Neutrophil (primary cell): ENCODE results near the gene MRTFB.
"Not testable (repeated sequence)": the region's sequence is repeated elsewhere in the genome, so short reads cannot be mapped to it uniquely, and the experiment has no call there.

Source experiments
- H3K27ac ChIP-seq: fragments of 200-600 bp; sonication (generic); 2 replicates; pipeline ENCODE4 v1.5.1; 2016; ENCODE audit warnings: mild to moderate bottlenecking, moderate library complexity
- H3K27me3 ChIP-seq: fragments of 200-600 bp; sonication (generic); 2 replicates; pipeline ENCODE4 v1.6.0; 2016; ENCODE audit warnings: mild to moderate bottlenecking
- H3K36me3 ChIP-seq: fragments of 200-600 bp; sonication (generic); 2 replicates; pipeline ENCODE4 v1.5.1; 2017
- H3K4me1 ChIP-seq, 2 experiments: fragments of 200-600 bp in 1 of 2; sonication (generic) in 1 of 2; 1 replicate in 1 of 2; 2 replicates in 1 of 2; pipeline versions ENCODE4 v1.5.1 to v1.6.1; 2013 to 2016; ENCODE audit warnings: low read depth in 1 of 2, low read length in 1 of 2, mild to moderate bottlenecking in 1 of 2, moderate library complexity in 1 of 2; ENCODE audit not compliant: control insufficient read depth in 1 of 2, insufficient read depth in 1 of 2
- H3K4me3 ChIP-seq, 2 experiments: fragments of 200-600 bp in 1 of 2; sonication (generic) in 1 of 2; 1 replicate in 1 of 2; 2 replicates in 1 of 2; pipeline ENCODE4 v1.5.1; 2013 to 2016; ENCODE audit warnings: low read depth in 1 of 2, low read length in 1 of 2, mild to moderate bottlenecking in 1 of 2, moderate library complexity in 1 of 2
- H3K9me3 ChIP-seq: fragments of 200-600 bp; sonication (generic); 2 replicates; pipeline ENCODE4 v1.5.1; 2016
- CTCF ChIP-seq: fragments of 200-600 bp; sonication (generic); IDR thresholded peaks from 2 replicates; pipeline ENCODE4 v1.5.1; 2016; ENCODE audit warnings: antibody characterized with exemption

MRTFB gene

DNA sequence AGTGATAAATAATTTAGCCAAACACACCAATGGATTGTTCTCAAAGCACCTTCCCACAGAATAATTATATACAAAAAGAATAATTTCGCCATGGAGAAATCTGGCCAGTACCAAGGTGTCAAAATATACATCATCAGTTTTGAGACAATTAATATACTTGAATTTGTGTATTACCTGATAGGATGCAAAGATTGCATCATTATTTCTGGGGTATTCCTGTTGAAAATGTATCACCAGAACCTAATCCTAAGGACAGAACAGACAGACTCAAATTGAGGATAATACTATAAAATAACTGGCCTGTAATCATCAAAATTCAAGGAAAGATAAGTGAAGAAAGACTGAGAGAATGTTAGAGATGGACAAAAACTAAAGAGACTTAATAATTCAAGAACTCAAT lies 111.9 kb downstream of the MRTFB start:
- Histone ChIP-seq H3K9me3 (no peaks in the 10 kb centered on the region), H3K36me3 (no peaks in the 10 kb centered on the region), H3K27me3 (no peaks in the 10 kb centered on the region), H3K27ac (no peak overlapping the region), H3K4me3 (no peak overlapping the region), H3K4me1 (peaks cover 22 to 48% of the 10 kb centered on the region in 2 experiments)
- no peak for TF ChIP-seq CTCF

DNA sequence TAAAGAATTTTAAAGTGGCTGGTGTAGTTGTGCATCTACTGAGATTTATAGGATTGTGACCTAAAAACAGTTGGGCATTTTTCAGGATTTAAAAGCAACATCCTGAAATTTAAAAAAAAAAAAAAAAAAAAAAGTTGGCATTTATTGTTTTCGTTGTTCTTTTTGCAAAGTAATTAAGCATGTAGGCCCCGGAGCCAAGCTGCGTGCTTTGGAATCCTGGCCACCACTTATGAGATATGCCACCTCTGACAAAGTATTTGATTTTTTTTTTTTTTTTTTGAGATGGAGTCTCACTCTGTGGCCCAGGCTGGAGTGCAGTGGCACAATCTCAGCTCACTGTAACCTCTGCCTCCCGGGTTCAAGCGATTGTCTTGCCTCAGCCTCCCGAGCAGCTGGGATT lies 112.8 kb downstream of the MRTFB start:
- not testable (repeated sequence) for H3K27me3 ChIP-seq, H3K4me3 ChIP-seq, H3K36me3 ChIP-seq, H3K9me3 ChIP-seq, H3K27ac ChIP-seq
- peaks cover 22 to 48% of the 10 kb centered on the region in 2 experiments for H3K4me1 ChIP-seq

DNA sequence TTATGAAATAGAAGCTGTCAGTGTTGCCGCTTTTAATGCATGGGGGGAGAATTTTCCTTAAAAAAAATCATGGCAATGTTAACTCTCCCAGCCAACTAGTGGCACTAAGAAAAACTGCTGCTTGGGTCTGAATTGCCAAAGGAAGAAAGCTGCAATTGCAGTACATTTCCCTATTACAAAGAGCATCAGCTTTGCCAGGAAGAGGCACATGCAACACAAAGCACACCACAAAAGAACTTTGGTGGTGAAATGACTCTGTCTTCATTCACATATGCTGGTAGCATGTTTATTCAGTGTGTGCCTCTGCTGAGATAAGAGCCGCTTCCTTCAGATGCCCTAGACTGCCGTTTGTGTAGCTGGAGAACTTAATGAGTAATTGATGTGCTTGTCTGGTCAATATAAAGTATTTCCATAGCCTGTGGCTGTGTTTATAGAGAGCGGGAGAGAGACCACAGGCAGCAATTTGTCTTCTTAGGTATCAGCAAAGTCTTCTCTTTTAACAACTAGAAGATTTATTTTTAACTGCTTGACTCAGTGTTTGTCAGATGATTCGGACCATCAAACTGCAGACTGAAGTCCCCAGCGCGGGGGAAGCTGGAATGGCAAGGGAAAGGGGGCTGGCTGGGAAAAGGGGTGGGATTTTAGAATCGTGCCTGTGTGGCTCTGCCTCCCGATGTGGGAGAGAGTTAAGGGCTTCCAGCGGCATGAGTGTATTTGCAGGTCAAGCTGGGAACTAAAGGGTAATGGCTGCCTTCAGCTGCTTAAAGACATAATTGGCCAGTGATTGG lies 115.1 kb downstream of the MRTFB start:
- Histone ChIP-seq H3K36me3 (no peaks in the 10 kb centered on the region), H3K27ac (no peak overlapping the region), H3K4me3 (no peak overlapping the region), H3K27me3 (no peaks in the 10 kb centered on the region), H3K9me3 (no peaks in the 10 kb centered on the region), H3K4me1 (peaks cover 20 to 38% of the 10 kb centered on the region in 2 experiments)
- no peak for TF ChIP-seq CTCF

GRCh38 chr16:14186795-14187221 lies 115.7 kb downstream of the MRTFB start:
- H3K9me3 ChIP-seq: no peaks in the 10 kb centered on the region
- no peaks in the 10 kb centered on the region for H3K27me3 ChIP-seq
- H3K4me1 ChIP-seq: peaks cover 17 to 32% of the 10 kb centered on the region in 2 experiments
- TF ChIP-seq CTCF: no peak
- H3K27ac ChIP-seq: no peak overlapping the region
- no peaks in the 10 kb centered on the region for H3K36me3 ChIP-seq
- H3K4me3 ChIP-seq: no peak overlapping the region

DNA sequence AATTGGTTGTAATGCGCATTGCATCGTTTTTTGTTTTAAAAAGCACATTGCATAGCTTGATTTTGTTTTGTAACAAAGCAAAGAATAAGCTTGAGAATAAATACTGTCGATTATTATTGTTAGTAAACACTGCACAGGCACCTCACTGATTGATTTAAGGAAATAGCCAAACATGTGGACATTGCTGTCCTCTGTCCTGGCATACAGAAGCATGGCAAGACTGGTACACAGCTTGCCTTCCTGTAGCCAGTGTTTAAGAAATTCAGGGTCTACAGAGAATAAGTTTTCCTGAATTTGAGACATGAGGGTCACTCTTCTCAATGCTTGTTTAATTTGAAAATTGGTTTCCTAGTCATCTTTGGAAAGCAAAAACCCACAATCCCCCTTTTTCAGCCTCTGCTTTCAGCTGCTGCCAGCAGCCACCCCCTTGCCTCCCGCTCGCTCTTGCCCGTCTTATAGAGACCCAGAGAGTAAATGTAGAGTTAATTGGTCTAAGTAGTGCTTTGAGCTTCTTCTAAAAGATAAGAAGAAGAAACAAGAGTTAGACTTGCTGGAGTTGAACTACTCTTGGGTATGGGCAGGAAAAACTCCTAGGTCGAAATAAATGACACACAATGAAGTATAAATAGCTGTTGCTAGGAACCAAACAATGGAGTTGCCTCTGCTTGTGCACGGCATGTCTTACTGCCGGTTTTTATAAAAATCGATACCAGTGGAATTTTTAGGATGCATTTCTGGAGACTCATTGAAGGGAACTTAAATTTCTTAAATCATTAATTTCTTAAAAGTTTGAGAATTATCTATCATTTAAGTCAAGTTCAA lies 116.6 kb downstream of the MRTFB start:
- H3K9me3 ChIP-seq: no peaks in the 10 kb centered on the region
- no peaks in the 10 kb centered on the region for H3K36me3 ChIP-seq
- H3K27me3 ChIP-seq: no peaks in the 10 kb centered on the region
- H3K4me3 ChIP-seq: no peak overlapping the region
- peaks cover 17 to 28% of the 10 kb centered on the region in 2 experiments for H3K4me1 ChIP-seq
- no peak for TF ChIP-seq CTCF
- no peak overlapping the region for H3K27ac ChIP-seq

DNA sequence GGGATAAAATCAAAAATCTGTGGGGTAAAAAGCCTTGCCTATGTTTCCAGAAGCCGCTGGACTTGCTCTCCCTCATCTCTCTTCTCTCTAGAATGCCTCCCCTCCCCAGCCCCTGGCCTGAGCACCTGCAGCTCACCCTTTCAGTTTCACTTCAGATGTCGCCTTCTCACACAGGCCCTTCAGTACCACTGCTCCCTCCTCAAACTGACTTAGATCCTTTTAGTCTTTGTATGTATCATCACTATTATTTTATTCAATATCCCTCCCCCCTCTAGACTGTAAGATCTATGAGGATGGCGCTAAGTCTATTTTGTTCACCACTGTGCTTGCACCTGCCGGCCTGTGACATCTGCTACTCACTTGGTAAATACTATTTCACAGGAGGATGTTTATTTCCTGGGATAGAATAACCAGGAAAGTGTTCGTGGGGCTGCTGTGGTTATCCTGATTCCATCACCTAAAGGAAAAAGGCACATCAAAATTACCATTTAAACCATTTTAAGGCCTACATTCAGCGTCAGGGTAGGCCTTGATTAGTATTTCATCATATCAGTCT lies 122.3 kb downstream of the MRTFB start:
- no peak for TF ChIP-seq CTCF
- peaks cover 7 to 26% of the 10 kb centered on the region in 2 experiments for H3K4me1 ChIP-seq
- no peak overlapping the region for H3K27ac ChIP-seq
- no peaks in the 10 kb centered on the region for H3K27me3 ChIP-seq
- no peaks in the 10 kb centered on the region for H3K9me3 ChIP-seq
- H3K36me3 ChIP-seq: no peaks in the 10 kb centered on the region
- no peak overlapping the region for H3K4me3 ChIP-seq
